NCI-H1105 (cell line): ENCODE data around the gene IL17C.

Experiments used
- DNase-seq: peaks from one replicate; lab custom pipeline; 2025; lab: John Stamatoyannopoulos, UW

The IL17C gene

DNA sequence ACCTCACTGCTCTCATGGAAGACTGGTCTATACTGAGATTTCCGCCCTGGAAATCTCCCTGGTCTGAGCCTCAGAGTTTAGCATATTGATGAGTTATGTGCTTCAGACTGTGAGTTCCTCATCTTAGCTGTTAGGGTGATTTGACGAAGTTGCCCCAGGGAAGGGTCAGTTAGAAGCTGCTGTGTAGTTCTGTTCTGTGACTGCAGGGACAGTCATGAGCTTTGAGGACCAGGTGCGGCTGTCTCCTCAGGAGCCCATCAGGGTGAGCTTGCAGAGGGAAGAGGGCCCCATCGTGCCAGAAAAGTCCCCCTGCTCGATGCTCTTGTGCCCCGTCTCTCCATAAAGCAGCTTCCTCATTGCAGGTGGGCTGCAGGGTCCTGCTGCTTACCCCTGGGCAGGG, 28.3 kb upstream of the IL17C start:
- DNase-seq: no peak

DNA sequence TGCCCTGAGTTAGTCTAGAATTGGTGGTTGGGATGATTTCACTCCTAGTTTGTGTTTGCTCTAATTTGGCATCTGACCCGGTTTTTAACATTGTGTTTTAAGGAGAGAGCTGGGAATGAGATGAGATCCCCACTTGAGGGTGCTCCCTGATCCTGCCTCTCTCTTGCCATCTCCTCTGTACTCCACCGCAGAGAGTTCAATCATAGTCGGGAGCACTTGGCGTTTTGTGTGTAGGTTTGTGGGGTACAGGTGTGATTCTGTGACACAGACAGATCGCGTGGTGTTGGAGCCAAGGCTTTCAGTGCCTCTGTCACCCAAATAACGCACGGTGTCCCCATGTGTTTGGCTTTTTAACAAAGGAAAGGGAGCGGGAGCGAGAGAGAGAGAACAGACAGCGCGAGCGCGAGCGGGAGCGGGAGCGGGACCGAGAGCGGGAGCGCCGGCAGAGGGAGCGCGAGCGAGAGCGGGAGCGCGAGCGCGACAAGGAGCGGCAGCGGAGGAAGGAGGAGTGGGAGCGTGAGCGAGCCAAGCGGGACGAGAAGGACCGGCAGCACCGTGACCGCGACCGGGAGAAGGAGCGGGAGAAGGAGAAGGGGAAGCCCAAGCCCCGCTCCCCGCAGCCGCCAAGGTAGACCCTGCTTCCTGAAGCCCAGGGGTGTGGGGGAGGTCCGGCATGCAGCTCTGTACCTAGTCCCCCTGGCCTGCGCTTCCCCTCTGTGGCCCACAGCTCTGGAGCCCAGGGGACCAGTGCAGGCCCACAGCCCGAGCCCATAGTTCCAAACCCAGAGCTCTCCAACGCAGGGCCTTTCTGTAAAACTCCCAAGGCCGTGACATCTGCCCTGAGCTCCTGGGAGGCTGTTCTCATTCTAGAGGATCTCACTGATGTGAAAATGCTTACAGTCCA, 27.2 kb upstream of the IL17C start:
- DNase-seq: no peak

DNA sequence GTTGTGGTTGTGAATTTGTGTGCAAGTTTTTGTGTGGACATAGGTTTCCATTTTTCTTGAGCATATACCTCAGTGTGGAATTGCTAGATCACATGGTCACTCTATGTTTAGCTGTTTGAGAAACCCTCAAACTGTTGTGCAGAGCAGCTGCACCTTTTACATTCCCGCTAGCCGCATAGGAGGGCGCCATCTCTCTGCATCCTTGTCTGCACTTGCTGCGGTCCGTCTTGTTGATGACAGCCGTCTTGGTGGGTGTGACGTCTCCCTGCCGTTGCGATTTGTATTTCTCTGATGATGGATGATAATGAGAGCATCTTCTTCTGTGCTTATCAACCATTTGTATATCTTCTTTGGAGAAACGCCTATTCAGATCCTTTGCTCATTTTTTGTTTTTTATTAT, 25.1 kb upstream of the IL17C start:
- DNase-seq: no peak

DNA sequence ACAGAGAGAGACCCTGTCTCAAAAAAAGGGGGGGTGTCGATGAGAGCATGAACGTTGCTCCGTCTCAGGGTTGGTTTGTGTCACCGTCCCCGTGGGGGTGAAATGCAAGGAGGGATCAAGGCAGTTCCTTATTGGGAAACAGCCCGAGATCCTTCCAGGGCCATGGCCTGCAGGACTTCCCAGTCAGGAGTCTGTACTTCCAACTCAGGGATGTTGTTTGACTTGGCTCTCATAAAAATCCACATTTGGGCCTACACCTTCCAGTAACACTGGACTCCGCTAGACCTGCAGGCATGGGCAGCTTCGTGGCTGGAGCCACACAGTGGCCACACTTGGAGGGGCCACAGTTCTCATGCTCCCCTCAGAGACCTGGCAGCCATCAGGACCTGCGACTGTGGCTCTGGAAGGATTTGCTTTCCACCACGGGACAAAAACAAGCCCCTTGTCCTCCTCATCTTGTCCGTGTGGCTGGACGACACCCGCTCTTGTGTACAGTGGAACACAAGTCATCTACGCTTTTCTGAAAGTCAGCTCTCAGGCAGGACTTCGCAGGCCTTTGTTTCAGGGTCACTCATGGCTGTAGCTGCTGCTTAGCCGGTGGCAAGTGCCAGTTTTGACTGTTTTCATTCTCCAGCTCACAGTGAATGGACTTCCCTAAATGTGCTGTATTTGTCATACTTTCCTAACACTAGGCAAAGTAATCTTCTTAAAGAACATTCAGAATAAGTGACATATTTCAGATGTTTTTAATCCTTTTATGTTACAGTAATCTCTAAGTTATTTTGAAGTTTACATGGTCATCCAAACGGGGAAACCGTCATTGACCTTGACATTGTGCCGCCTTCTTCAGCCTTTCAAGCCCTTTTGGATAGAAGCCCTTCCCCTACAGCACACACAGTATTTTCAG, 24.2 kb upstream of the IL17C start:
- DNase-seq: no peak

DNA sequence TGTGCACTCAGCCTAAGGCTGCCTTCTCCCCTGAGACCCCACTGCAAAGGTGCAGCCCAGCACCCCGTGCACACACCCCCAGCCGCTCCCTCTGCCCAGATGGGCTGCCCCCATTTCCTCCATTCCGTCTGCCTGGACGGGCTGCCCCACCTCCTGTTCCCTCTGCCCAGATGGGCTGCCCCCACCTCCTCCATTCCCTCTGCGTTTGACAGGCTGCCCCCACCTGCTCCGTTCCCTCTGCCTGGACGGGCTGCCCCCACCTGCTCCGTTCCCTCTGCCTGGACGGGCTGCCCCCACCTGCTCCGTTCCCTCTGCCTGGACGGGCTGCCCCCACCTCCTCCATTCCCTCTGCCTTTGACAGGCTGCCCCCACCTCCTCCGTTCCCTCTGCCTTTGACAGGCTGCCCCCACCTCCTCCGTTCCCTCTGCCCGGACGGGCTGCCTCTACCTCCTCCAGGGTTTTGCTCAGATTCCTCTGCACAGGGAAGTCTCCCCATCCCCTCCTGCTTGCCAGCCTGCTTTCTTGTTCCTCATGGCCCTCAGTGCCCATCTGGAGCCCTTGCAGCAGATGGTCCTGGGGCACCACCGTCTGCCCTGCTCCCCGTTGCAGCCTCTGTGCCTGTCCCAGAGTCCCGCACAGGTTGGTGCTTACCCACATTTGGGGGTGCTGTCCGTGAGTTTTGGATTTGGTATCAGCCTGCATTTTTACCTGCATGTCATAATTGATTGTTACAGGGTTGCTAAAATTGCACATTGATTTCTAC, 23.4 kb upstream of the IL17C start:
- no peak for DNase-seq

DNA sequence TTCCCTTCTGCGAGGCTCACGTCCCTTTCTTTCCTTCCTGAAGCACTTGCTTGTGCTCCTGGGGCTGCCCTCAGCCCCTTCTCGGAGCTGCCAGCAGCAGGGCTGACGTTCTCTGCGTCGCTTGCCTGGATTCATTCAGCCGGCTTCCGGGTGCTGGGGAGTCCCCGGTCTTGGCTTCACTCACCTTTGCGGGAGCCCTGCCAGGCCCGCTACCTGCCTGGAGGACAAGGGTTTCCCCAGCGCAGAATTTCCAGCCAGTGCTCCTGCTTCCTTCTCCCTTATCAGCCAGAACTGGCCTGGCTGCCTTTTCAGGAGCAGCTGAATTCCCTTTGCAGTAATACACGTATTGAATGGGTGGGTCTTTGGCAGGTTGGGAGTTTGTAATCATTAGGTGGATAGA, 22.1 kb upstream of the IL17C start:
- DNase-seq: no peak

DNA sequence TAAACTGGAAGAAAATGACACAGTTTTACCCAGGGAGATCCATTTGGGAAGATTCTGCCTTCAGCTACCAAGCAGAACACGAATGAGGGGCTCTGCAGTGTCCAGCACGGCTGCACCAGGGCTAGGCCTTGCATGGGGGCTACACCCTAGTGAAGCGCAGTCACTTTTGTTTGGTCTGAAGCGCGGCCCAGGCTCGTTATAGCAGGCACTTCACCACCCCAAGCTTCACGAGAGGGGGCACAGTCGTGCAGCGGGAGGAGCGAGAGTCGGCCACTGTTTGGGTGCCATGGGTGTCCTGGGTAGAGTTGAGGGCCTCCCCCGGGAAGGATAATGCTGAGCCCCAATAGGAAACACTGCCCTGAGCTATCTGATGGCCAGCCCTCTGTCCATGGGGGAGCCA, 21.6 kb upstream of the IL17C start:
- DNase-seq: no peak

DNA sequence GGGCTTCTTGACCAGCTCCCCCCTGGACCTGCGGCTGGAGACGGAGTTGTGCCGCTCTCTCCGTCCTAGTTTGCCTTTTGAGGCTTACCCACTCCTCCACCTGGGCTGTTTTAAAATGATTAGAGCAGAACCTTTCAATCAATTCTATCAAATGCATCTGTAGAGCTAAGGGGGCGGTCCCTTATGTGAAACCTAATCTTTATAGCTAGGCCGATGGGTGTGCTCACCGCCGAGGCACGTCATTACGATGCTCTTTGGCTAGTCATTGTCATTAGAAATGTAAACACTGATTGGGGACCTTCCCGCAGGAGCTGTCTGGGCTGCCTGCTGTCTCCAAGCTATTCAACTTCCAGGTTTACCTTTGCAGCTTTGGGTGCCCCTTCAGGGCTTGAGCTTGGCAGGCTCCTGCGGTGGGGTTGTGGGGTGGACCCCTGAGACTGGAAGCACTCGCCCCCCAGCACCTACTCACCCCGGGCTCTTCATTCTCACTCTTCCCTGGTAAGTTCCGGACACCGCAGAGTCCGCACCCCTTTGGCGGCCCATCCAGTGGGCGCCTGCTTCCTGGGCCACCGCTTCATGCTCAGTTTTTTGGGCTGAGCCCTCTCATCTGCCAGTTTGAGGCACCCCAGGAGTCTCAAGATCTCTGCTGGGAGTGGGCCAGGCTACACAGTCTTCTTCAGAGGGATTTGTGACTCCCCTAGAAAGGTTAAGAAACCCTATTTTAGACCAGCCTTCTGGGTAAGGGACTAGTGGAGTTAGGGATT, 20.9 kb upstream of the IL17C start:
- DNase-seq: no peak

DNA sequence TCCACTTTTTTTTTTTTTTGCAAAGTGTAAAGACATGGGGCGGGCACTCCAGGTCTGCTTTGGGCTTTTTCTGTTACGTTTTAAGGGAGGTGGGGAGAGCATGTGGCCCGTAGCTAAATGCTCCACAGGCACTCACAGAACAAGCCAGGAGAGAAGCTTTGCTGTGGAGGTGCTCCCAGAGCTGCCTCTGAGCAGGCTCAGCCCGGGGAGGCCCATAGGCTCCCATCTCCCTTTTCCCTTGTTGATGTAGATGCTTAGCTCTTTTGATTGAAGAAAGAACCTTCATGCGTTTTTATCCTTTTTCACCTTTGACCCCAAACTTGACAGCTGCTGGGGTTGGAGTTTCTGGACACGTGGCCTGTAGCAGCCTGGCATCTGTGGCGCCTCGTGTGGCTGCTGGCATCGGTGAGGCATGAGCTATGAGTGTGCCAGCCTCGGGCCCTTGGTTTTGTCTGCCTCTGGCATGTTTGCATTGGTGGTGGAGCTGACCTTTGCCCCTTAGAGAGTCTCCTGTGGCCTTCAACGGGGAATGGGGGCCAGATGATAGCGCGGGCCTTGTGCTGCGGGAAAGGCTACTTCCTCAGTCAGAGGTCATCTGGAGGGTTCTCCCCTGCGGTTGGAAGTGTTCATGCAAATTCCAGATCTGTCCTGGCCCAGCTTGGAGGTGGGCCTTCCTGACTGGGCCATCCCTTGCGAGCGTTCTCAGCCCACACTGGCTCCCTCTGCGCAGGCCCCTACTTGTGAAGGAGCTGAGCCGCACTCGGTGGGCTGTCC, 20.0 kb upstream of the IL17C start:
- no peak for DNase-seq

DNA sequence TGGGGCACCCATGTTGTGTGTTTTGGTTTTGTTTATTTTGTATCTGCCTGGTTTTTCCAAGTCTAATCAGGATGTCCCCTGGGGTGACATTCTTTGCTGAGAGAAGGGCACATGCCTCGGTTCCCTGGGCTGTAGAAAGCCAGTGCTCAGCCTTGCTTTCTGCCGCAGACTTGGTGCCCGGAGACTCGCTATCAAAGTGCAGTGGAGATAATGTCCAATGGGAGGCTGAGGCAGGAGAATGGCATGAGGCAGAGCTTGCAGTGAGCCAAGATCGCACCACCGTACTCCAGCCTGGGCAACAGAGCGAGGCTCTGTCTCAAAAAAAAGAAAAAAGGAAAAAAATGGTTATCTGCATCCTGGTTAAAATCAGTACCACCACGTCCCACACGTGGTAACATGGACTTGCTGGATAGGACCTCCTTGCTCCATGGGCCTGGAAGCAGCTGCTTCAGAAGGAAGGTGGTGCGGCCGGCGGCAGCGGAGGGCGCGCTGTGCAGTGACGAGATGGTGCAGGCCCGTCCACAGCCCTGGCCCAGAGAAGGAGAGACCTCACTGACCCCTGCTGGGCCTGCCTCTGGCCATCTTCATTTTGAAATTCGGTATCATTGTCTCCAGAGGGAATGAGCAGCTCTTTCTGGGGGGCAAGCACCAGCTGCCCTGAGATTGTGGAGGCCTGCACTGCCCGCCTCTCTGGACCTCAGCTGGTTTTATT, 19.3 kb upstream of the IL17C start:
- DNase-seq: no peak

DNA sequence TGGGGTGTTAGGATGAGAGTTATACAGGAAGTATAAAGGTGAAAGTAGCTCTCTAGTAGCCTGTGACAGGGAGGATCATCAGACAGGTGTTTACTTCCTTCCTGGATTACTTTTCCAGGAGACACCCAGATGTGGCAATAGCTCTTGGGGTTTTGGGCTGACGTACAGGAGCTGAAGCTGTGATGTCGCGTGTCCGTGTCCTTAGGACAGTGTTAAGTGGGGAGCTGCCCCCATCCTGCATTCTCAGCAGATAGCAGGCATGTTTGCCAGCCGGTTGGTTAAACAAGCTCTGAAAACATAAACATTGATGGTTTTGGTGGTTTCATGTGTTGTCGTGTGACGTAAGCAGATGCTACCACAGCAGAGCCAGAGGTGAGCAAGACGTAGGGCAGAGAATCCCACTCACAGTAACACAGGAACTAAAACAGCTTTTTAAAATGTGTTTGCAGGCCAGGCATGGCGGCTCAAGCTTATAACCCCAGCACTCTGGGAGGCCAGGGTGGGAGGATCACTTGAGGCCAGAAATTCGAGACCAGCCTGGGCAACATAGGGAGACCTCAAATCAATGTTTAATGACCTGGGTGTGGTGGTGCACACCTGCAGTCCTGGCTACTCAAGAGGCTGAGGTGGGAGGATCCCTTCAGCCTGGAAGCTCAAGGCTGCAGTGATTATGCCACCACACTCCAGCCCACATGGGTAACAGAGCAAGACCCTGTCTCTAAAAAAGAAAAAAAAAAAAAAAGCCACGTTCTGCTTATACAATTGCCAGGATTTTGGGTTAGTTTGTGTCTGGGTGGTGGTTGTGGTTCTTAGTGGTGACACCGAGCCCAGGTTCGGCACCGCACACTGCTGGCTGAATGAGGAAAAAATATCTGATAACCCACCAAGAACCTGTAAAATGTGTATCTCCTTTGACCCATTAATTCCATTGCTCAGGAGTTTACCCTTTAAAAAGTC, 18.2 kb upstream of the IL17C start:
- no peak for DNase-seq

DNA sequence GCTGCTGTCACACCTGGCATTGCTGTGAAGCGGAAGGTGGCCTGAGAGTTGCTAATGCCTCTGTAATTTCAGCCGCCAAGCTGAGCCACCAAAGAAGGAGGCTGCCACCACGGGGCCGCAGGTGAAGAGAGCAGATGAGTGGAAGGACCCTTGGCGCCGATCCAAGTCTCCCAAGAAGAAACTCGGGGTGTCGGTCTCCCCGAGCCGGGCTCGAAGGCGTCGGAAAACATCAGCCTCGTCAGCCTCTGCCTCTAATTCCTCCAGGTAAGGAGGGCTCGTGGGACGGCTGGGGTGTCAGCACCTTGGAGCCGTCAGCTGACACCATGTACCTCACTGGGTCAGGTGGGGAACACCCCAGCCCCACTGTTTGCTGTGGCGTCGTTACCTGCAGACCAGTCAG, 16.2 kb upstream of the IL17C start:
- no peak for DNase-seq

DNA sequence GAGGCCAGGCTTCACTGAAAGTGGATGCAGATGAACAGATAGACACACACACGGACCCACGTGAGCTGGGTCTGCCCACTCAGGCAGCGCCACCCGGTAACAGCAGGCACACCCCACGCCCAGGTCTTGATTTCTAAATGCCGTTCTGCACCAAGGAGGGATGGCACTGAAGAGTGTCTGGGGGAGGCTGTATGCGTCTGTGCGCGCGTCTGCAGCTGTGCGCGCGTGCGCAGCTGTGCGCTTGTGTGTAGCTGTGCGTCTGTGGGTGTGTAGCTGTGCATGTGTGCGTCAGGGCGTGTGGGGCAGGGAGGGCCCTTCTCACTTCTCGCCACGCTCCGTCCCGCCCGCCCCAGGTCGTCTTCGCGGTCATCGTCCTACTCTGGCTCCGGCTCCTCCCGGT, 15.5 kb upstream of the IL17C start:
- no peak for DNase-seq

DNA sequence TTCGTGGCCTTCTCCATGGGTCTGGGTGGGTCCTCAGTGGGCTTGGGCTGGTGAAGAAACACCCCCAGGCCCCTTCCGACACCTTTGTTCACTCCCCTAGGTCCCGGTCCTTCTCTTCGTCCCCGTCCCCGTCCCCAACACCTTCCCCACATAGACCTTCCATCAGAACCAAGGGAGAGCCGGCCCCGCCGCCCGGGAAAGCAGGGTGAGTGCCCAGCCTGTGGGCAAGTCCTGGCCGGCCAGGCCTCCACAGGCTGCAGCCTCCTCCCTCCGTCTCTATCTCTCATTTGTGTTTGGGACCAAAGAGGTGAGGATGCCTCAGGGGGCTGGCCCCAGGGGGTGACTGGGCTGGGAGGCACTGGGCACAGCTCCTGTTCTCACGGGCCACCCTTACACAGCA, 14.5 kb upstream of the IL17C start:
- DNase-seq: no peak

DNA sequence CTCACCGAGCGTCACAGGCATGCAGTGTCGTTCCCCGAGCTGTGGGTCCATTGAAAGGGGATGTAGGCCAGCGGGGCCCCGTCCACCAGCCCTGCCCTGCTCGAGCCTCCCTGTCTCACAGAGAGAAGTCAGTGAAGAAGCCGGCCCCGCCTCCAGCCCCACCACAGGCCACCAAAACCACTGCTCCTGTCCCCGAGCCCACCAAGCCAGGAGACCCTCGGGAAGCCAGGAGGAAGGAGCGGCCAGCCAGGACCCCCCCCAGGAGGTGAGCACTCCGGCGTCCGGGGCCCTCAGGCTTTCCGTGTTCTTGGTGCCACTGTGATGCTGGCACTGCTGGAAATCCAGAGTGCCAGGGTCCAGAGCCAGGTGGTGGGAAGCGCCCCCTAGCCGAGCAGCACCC, 13.9 kb upstream of the IL17C start:
- DNase-seq: no peak

DNA sequence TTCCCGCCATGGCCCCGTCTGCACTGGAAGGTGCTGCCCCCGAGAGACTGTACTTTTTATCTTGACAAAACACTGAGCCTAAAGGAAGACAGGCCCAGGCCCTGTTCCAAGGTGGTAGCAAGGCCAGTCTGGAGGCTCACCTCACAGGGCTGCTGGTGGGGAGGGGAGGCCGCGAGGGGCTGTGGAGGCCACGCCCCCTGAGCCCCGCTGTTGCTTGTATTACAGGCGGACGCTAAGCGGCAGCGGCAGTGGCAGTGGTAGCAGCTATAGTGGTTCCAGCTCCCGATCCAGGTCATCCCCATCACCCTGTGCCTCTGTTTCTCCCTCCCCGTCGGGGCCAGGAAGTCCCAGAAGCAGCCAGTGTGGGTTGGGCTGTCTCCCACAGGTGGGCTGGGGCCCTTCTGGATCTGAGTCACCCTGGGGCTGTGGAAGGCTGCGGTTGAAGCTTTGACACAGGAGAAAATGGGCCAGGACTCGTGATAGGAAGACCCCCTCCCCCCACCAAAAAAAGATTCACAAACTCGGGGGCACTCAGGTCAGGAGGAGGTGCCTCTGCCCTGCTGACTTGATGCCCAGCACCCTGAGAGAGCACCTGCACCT, 13.3 kb upstream of the IL17C start:
- no peak for DNase-seq

DNA sequence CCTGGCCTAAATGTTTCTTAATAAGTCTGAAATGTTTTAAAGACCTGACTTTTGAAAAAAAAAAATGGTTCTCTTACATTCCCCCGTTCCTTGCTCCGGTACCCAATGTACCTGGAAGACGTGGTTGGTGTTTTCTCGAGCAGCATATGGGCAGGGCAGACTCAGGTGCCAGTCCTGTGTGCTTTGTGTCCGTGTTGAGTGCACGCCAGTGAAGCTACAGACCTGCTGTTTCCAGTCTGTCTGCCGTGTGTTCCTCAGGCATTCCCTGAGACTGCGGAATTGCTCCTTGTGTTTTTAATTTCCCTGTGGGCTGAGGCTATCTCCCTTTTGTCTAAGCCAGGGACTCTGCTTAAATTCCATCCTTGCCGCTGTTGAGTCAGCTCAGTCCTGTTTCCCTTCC, 11.7 kb upstream of the IL17C start:
- DNase-seq: no peak

DNA sequence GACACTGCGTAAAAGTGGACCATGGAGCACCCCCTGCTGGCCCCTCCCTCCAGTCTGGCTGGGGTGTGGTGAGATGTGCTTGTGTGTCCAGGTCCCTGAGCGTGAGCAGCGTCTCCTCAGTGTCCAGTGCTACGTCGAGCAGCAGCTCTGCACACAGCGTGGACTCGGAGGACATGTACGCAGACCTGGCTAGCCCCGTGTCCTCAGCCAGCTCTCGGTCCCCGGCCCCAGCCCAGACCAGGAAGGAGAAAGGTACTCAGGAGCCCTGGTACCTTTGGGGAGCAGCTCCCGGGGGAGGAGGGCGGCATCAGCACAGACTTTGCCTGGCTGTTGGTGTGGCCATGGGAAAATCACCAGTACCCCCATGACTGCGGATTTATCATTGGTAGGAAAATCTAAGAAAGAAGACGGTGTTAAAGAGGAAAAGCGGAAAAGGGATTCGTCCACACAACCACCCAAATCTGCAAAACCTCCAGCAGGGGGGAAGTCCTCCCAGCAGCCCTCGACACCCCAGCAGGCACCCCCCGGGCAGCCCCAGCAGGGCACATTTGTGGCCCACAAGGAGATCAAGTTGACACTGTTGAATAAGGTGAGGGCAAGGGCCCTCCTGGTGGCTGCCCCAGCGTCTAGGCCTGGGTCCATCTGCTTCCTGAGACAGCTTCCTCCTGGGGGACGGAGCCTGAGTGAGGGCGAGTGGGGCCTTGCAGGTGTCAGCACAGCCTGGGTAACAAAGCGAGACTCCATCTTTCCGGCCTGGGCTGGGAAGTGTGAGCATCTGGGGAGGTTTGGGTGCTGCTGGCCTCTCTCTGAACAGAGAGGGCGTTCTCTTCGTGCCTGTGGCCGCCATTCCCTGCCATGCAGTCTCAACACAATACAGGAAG, 10.6 kb upstream of the IL17C start:
- DNase-seq: no peak
